ENCODE results near the gene TUBA3C.

The TUBA3C gene

GRCh38 chr13:19151581-19152263 is 29.9 kb downstream of the TUBA3C start:
- no peak for ATAC-seq
- TF ChIP-seq ZFP3 (CRISPR knock-in tag; IDR thresholded peaks at IDR 0.05), result no peak
- no peak for TF ChIP-seq ZFP30 (CRISPR knock-in tag; IDR thresholded peaks at IDR 0.05)
- TF ChIP-seq TCF4 (CRISPR knock-in tag; IDR thresholded peaks at IDR 0.05; ENCODE audit: borderline replicate concordance), result no peak
- TF ChIP-seq RARB (CRISPR knock-in tag; IDR thresholded peaks at IDR 0.05), result no peak
- no peak for TF ChIP-seq ZNF8 (CRISPR knock-in tag; IDR thresholded peaks at IDR 0.05)
- no peak for TF ChIP-seq GLIS3 (CRISPR knock-in tag; IDR thresholded peaks at IDR 0.05)
- TF ChIP-seq ZC3H10 (CRISPR knock-in tag; IDR thresholded peaks at IDR 0.05), result no peak
- TF ChIP-seq OSR1 (CRISPR knock-in tag; IDR thresholded peaks at IDR 0.05), result no peak
- TF ChIP-seq CSRNP3 (CRISPR knock-in tag; IDR thresholded peaks at IDR 0.05), result no peak
- no peak for TF ChIP-seq CREB5 (CRISPR knock-in tag; IDR thresholded peaks at IDR 0.05; ENCODE audit: low read depth)
- no peak for TF ChIP-seq BACH2 (CRISPR knock-in tag; IDR thresholded peaks at IDR 0.05; ENCODE audit: borderline replicate concordance)
- TF ChIP-seq ZNF565 (CRISPR knock-in tag; conservative IDR thresholded peaks at IDR 0.05; ENCODE audit: low read depth), result no peak
- TF ChIP-seq POU6F1 (CRISPR knock-in tag; IDR thresholded peaks at IDR 0.05; ENCODE audit: borderline replicate concordance, low read depth), result no peak
- TF ChIP-seq ISL1 (CRISPR knock-in tag; IDR thresholded peaks at IDR 0.05), result no peak
- TF ChIP-seq CSDC2 (CRISPR knock-in tag; IDR thresholded peaks at IDR 0.05), result no peak
- no peak for TF ChIP-seq ESRRG (CRISPR knock-in tag; IDR thresholded peaks at IDR 0.05)
- no peak for TF ChIP-seq PPARA (CRISPR knock-in tag; IDR thresholded peaks at IDR 0.05; ENCODE audit: borderline replicate concordance)
- TF ChIP-seq TOX (CRISPR knock-in tag; IDR thresholded peaks at IDR 0.05; ENCODE audit: borderline replicate concordance), result no peak

GRCh38 chr13:19150712-19151228 is 30.9 kb downstream of the TUBA3C start:
- no peak for ATAC-seq
- no peak for TF ChIP-seq CREB5 (CRISPR knock-in tag; IDR thresholded peaks at IDR 0.05; ENCODE audit: low read depth)
- TF ChIP-seq TSHZ2 (CRISPR knock-in tag; IDR thresholded peaks at IDR 0.05), result no peak
- no peak for TF ChIP-seq ZNF70 (CRISPR knock-in tag; IDR thresholded peaks at IDR 0.05)
- no peak for TF ChIP-seq TCF4 (CRISPR knock-in tag; IDR thresholded peaks at IDR 0.05; ENCODE audit: borderline replicate concordance)
- no peak for TF ChIP-seq POU6F1 (CRISPR knock-in tag; IDR thresholded peaks at IDR 0.05; ENCODE audit: borderline replicate concordance, low read depth)

Measured in SK-N-SH treated with all-trans-retinoic acid at 6 μM for 48 hours (cell line).